B cell (primary cell): ENCODE measurements around the gene ZNF366. TPM values are rescaled to one million over a fixed set of nuclear protein-coding genes. Genes with fewer than 3 reads are reported as not detected.
A peak's percentile ranks its signal among the peaks of the same experiment; 100 is the strongest.

Source experiments
- ATAC-seq: fragments of 200-7000 bp; cut with Tn5 transposase; one replicate; pipeline ENCODE4 v1.10.0; 2021; ENCODE audit warnings: low read depth, mild to moderate bottlenecking, moderate number of reproducible peaks, moderate library complexity
- CTCF ChIA-PET: fragments of 350-600 bp; sonication (Branson Sonifier 250); formaldehyde crosslinking; loops from one replicate; lab custom pipeline; 2021; ENCODE audit warnings: antibody characterized with exemption, inconsistent platforms; lab: Charles Lee
- POLR2A ChIA-PET: fragments of 350-600 bp; sonication (Branson Sonifier 250); formaldehyde crosslinking; loops from one replicate; lab custom pipeline; 2021; ENCODE audit warnings: antibody characterized with exemption; lab: Charles Lee
- DNase-seq: peaks from one replicate; pipeline ENCODE4 v3.0.0; 2013
- H2AFZ ChIP-seq: 2 replicates; pipeline ENCODE4 v1.6.1; 2012; ENCODE audit warnings: mild to moderate bottlenecking, low read depth, low read length; ENCODE audit not compliant: insufficient read depth, poor library complexity, severe bottlenecking
- H3K27ac ChIP-seq, 2 donors: 1 replicate in 1 of 2; 2 replicates in 1 of 2; pipeline ENCODE4 v1.5.1; 2012 to 2013; ENCODE audit warnings: low read length in 2 of 2, mild to moderate bottlenecking in 2 of 2, moderate library complexity in 1 of 2
- H3K27me3 ChIP-seq, 4 experiments: fragments of 200-600 bp in 1 of 4; sonication (generic) in 1 of 4; replicated peaks in 1 of 4; 1 replicate in 2 of 4; 2 replicates in 2 of 4; pipeline versions ENCODE4 v1.6.1 to v1.7.0; 2013 to 2016; ENCODE audit warnings: low read length in 3 of 4, mild to moderate bottlenecking in 2 of 4, mixed read lengths in 1 of 4, moderate library complexity in 1 of 4; ENCODE audit not compliant: insufficient read depth in 4 of 4, control insufficient read depth in 3 of 4; ENCODE audit errors: control extremely low read depth in 1 of 4
- H3K36me3 ChIP-seq, 2 experiments: replicated peaks in 1 of 2; 1 replicate in 1 of 2; 2 replicates in 1 of 2; pipeline versions ENCODE4 v1.6.1 to v1.7.1; 2013; ENCODE audit warnings: low read length in 1 of 2; ENCODE audit not compliant: insufficient read depth in 2 of 2, control insufficient read depth in 1 of 2; ENCODE audit errors: control extremely low read depth in 1 of 2, extremely low read depth in 1 of 2
- H3K4me1 ChIP-seq, 2 donors: fragments of 200-600 bp in 1 of 2; sonication (generic) in 1 of 2; 1 replicate in 1 of 2; 2 replicates in 1 of 2; pipeline versions ENCODE4 v1.5.1 to v1.6.1; 2013 to 2017; ENCODE audit warnings: low read length in 2 of 2; ENCODE audit not compliant: control insufficient read depth in 2 of 2, insufficient read depth in 2 of 2
- H3K4me2 ChIP-seq: replicated peaks from 2 replicates; pipeline ENCODE3; 2012; ENCODE audit warnings: mild to moderate bottlenecking, low read depth, low read length; ENCODE audit not compliant: poor library complexity, severe bottlenecking
- H3K4me3 ChIP-seq, 5 experiments: fragments of 200-600 bp in 1 of 5; sonication (generic) in 1 of 5; 1 replicate in 3 of 5; 2 replicates in 2 of 5; pipeline versions ENCODE4 v1.5.1 to v1.7.0; 2011 to 2016; ENCODE audit warnings: low read length in 4 of 5, mild to moderate bottlenecking in 4 of 5, low read depth in 2 of 5, control low read depth in 1 of 5, moderate library complexity in 1 of 5; ENCODE audit not compliant: insufficient read depth in 1 of 5; ENCODE audit errors: control extremely low read depth in 1 of 5, extremely low read depth in 1 of 5
- H3K79me2 ChIP-seq: fragments of 200-600 bp; sonication (generic); one replicate; pipeline ENCODE4 v1.6.0; 2016; ENCODE audit warnings: low read length; ENCODE audit not compliant: control insufficient read depth, insufficient read depth
- H3K9ac ChIP-seq: fragments of 200-600 bp; sonication (generic); 2 replicates; pipeline ENCODE4 v1.6.1; 2017; ENCODE audit warnings: mild to moderate bottlenecking, low read length, moderate library complexity
- H3K9me3 ChIP-seq, 3 donors: one replicate each; pipeline versions ENCODE4 v1.6.1 to v1.7.1; 2013; ENCODE audit warnings: low read length in 2 of 3; ENCODE audit not compliant: control insufficient read depth in 2 of 3, insufficient read depth in 1 of 3; ENCODE audit errors: control extremely low read depth in 1 of 3
- H4K20me1 ChIP-seq: 2 replicates; pipeline ENCODE4 v1.6.0; 2012; ENCODE audit warnings: mild to moderate bottlenecking, low read length; ENCODE audit not compliant: insufficient read depth, control insufficient read depth, poor library complexity, severe bottlenecking
- H3K27ac Mint-ChIP-seq: one replicate; pipeline ENCODE4 v1.8.0; 2021; ENCODE audit warnings: mixed read lengths
- H3K27me3 Mint-ChIP-seq: one replicate; pipeline ENCODE4 v1.8.0; 2021; ENCODE audit warnings: mixed read lengths
- H3K4me1 Mint-ChIP-seq: one replicate; pipeline ENCODE4 v1.8.0; 2021; ENCODE audit warnings: mixed read lengths
- H3K4me3 Mint-ChIP-seq: one replicate; pipeline ENCODE4 v1.8.0; 2021; ENCODE audit warnings: mixed read lengths
- H3K9me3 Mint-ChIP-seq: one replicate; pipeline ENCODE4 v1.8.0; 2022; ENCODE audit warnings: mixed read lengths; ENCODE audit not compliant: insufficient read depth
- EZH2 ChIP-seq: IDR thresholded peaks from 2 replicates; pipeline ENCODE4 v1.6.1; 2012; ENCODE audit warnings: borderline replicate concordance, low read depth, mild to moderate bottlenecking, moderate library complexity, low read length; ENCODE audit not compliant: insufficient read depth, poor library complexity, severe bottlenecking
- WGBS: methylation state at CpG from one replicate; pipeline ENCODE4 v1.1.5; 2013; ENCODE audit warnings: missing lambda C conversion rate; ENCODE audit not compliant: insufficient coverage; 5-methylcytosine and 5-hydroxymethylcytosine counted together
- intact Hi-C: fragments of 100-400 bp; cut with micrococcal nuclease; formaldehyde crosslinking; loops from one replicate; pipeline ENCODE4 v1.10.0; 2022
- polyA plus RNA-seq: library from polyadenylated mRNA; depleted of rRNA; stranded (reverse); fragments of >200 nt; gene quantifications from 2 replicates; pipeline ENCODE4 v1.2.3, GENCODE V29; 2012
- total RNA-seq, 2 donors: library from RNA; stranded (reverse); fragments of 120-200 nt in 1 of 2; gene quantifications; 1 replicate in 1 of 2; 2 replicates in 1 of 2; pipeline versions ENCODE4 v1.2.3 to v1.2.4, GENCODE V29; 2013 to 2022
- TF ChIP-seq, protein P1 (sequence below): fragments of 200-600 bp; IDR thresholded peaks from one replicate; pipeline ENCODE4 v1.8.0; 2022; ENCODE audit warnings: antibody characterized with exemption, mild to moderate bottlenecking

Gene ZNF366
- total and polyA plus RNA-seq, 2 donors (not counting 1 experiment from before 2014, with no cell fraction given): 0.03 TPM; not detected in 1

DNA sequence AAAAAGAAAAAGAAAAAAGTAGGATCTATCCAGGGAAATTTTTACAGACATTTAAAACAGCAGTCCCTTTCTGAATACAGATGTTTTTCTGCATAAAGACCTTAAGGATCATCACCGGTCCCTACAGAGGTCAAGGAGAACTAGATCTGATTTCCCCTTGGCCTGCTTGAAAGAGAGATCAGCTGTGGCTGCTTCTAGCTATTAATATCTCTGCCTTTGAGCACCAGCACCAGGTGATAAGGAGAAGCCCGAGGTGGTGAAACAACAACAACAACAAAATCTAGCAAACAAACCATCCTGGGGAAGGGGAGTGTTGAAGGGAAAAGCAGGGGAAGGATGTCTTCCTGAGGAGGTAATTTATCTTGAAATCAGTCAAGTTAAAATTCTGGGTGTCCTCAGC is 42.1 kb downstream of the ZNF366 start:
- no CpG with 5 or more reads among the region's 2 CpGs for WGBS
- no peaks in the 10 kb centered on the region for H3K36me3 ChIP-seq
- DNase-seq (no peak), ATAC-seq (no peak)
- H3K9ac ChIP-seq: no peak overlapping the region
- H3K27me3 ChIP-seq: no peaks in the 10 kb centered on the region
- intact Hi-C loops: no loop called here
- ChIA-PET CTCF (no interaction called here), POLR2A (no interaction called here)
- H3K4me3 ChIP-seq: no peak overlapping the region
- H3K27ac Mint-ChIP-seq: no peak overlapping the region
- no peak overlapping the region for H3K27ac ChIP-seq
- no peaks in the 10 kb centered on the region for H3K9me3 Mint-ChIP-seq
- H3K4me1 ChIP-seq: peaks cover 9% of the 10 kb centered on the region in 2 donors
- H3K27me3 Mint-ChIP-seq: peaks cover 4% of the 10 kb centered on the region
- TF ChIP-seq, protein P1, sequence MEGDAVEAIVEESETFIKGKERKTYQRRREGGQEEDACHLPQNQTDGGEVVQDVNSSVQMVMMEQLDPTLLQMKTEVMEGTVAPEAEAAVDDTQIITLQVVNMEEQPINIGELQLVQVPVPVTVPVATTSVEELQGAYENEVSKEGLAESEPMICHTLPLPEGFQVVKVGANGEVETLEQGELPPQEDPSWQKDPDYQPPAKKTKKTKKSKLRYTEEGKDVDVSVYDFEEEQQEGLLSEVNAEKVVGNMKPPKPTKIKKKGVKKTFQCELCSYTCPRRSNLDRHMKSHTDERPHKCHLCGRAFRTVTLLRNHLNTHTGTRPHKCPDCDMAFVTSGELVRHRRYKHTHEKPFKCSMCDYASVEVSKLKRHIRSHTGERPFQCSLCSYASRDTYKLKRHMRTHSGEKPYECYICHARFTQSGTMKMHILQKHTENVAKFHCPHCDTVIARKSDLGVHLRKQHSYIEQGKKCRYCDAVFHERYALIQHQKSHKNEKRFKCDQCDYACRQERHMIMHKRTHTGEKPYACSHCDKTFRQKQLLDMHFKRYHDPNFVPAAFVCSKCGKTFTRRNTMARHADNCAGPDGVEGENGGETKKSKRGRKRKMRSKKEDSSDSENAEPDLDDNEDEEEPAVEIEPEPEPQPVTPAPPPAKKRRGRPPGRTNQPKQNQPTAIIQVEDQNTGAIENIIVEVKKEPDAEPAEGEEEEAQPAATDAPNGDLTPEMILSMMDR: no peak
- TF ChIP-seq EZH2: no peak
- H4K20me1 ChIP-seq: no peaks in the 10 kb centered on the region
- peaks cover 0 to 4% (median 0%) of the 10 kb centered on the region in 3 donors for H3K9me3 ChIP-seq
- peak overlapping the region; percentile 32 for H3K4me3 Mint-ChIP-seq
- no peak overlapping the region for H2AFZ ChIP-seq
- no peaks in the 10 kb centered on the region for H3K79me2 ChIP-seq
- peaks cover 11% of the 10 kb centered on the region for H3K4me1 Mint-ChIP-seq
- H3K4me2 ChIP-seq: no peak overlapping the region

- H3K9me3 ChIP-seq: peaks cover 0 to 4% (median 0%) of the 10 kb centered on the region in 3 donors
- intact Hi-C loops: no loop called here
- H3K79me2 ChIP-seq: no peaks in the 10 kb centered on the region
- no peaks in the 10 kb centered on the region for H3K36me3 ChIP-seq
- ATAC-seq (no peak), DNase-seq (no peak)
- ChIA-PET CTCF (interaction anchor here (1.8 kb wide), 1 partner anchor 12 kb away, joined by 3 read pairs; no protein-coding TSS in a partner anchor), POLR2A (no interaction called here)
- peaks cover 9% of the 10 kb centered on the region in 2 donors for H3K4me1 ChIP-seq
- H2AFZ ChIP-seq: no peak overlapping the region
- H3K4me2 ChIP-seq: no peak overlapping the region
- no peak overlapping the region for H3K27ac Mint-ChIP-seq
- no peaks in the 10 kb centered on the region for H3K27me3 ChIP-seq
- H4K20me1 ChIP-seq: no peaks in the 10 kb centered on the region
- H3K9me3 Mint-ChIP-seq: no peaks in the 10 kb centered on the region
- WGBS: 71% methylated on average over 1 of the region's 6 CpGs
- H3K4me1 Mint-ChIP-seq: peaks cover 11% of the 10 kb centered on the region
- H3K9ac ChIP-seq: no peak overlapping the region
- H3K27me3 Mint-ChIP-seq: peaks cover 4% of the 10 kb centered on the region
- H3K27ac ChIP-seq: no peak overlapping the region
- no peak overlapping the region for H3K4me3 ChIP-seq
- TF ChIP-seq EZH2: no peak
- TF ChIP-seq, protein P1: no peak
- no peak overlapping the region for H3K4me3 Mint-ChIP-seq
Measured at GRCh38 chr5:72464071-72464470, 43.1 kb downstream of the ZNF366 start.
